Hepatocyte (in vitro differentiated cells): ENCODE results near the gene STXBP6.
"Not testable (repeated sequence)": the region's sequence is repeated elsewhere in the genome, so short reads cannot be mapped to it uniquely, and the experiment has no call there.

ENCODE experiments used
- CTCF ChIP-seq: fragments of 200-600 bp; sonication (generic); IDR thresholded peaks from 2 replicates; pipeline ENCODE4 v1.5.1; 2016; ENCODE audit warnings: antibody characterized with exemption, mild to moderate bottlenecking; ENCODE audit not compliant: poor library complexity
- EZH2 ChIP-seq: fragments of 200-600 bp; sonication (generic); IDR thresholded peaks from 2 replicates; pipeline ENCODE4 v1.6.1; 2016; ENCODE audit warnings: antibody characterized with exemption, mild to moderate bottlenecking, borderline replicate concordance
- EZH2phosphoT487 ChIP-seq: fragments of 200-600 bp; sonication (generic); IDR thresholded peaks from one replicate; pipeline ENCODE4 v1.6.1; 2018; ENCODE audit warnings: antibody characterized with exemption, mild to moderate bottlenecking, low read depth, moderate library complexity; ENCODE audit not compliant: unreplicated experiment, severe bottlenecking

GRCh38 chr14:24773564-24773963, 276.4 kb downstream of the STXBP6 start:
- not testable (repeated sequence) for TF ChIP-seq EZH2phosphoT487, CTCF, EZH2
